Islet of Langerhans (tissue), 1 donor: ENCODE results near the gene DCTD.
"Not testable (repeated sequence)": the region's sequence is repeated elsewhere in the genome, so short reads cannot be mapped to it uniquely, and the experiment has no call there.

Experiments
- FAIRE-seq: peaks from one replicate; lab custom pipeline; 2011; peaks lifted over from hg19 to GRCh38; lab: Jason Lieb, UNC

Gene DCTD

GRCh38 chr4:182920676-182921075 is 3.5 kb upstream of the DCTD start:
- FAIRE-seq, result no peak

GRCh38 chr4:182918791-182919302 is 1.7 kb upstream of the DCTD start:
- no peak for FAIRE-seq

- no peak for FAIRE-seq
These were observed 940 bp upstream of the DCTD start for GRCh38 chr4:182918044-182918607.

DNA sequence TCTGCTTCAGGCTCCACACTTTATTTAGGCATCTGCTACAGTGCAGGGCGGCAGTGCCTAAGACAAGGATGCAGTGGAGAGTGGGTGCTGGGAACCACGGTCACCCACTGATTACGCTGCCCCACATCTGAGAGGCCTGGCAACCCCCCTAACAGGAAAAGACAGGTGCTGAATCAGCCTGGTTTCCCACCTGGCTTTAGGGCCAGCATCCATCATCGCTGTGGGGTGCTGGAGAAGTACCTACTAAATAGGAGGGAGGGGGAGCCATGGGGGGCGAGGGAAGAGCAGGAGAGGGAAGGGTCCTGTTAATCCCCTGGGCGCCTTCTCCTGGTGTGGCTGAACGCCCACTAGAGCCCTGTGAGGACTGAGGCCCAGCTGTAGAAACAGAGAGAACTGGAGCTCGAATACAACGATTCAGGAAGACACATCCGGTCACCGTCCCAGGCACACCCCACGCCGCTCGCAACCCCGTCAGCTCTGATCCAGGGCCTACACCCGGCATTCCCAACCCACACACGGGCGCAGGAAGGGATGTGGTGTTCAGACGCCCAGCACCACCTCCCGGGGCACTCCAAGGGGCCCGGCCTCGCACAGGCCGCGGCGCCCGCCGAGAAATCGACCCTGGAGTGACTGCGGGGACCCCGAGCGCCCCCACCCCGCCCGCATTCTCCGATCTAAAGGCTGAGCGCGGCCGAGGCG is 554 bp downstream of the DCTD start:
- no peak for FAIRE-seq

GRCh38 chr4:182914357-182914756 is 2.8 kb downstream of the DCTD start:
- FAIRE-seq, result no peak

GRCh38 chr4:182913621-182914020 is 3.6 kb downstream of the DCTD start:
- FAIRE-seq, result no peak

DNA sequence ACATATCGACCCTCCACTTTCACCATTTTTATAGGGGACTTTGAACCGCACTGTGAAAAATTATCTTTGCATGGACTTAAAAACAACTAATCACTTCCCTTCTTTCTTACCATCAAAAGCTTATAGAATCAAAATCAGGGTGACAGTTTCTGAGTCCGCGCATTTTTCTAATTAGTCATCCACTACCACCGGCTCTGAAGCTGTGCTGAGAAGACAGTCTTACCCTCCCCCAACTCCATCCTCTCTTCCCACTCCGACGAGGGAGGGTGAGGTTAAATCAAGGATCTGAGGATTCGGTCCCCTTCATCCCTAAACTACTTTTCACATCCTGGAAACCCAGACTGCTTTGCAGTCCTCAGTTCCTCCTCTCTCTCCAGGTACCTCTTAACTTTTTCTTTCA is 4.2 kb downstream of the DCTD start:
- no peak for FAIRE-seq

DNA sequence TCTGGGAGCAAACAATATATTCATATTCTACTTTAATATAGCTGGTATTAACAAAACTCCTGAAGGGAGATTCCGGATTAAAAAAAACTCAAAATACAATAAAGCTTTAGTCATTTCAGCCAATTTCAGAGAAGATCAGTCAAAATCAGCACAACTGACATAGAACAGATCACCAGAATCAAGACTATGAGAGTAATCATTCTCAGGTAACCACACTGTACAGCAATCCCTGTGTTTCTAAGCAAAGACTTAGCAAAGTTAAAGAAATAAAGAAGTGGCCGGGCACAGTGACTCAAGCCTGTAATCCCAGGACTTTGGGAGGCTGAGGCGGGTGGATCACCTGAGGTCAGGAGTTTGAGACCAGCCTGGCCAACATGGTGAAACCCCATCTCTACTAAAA is 9.1 kb downstream of the DCTD start:
- no peak for FAIRE-seq

GRCh38 chr4:182907396-182907795 is 9.8 kb downstream of the DCTD start:
- FAIRE-seq, result no peak

- no peak for FAIRE-seq
These were observed 10.4 kb downstream of the DCTD start for GRCh38 chr4:182906786-182907185.

- FAIRE-seq, result no peak
These were observed 12.1 kb downstream of the DCTD start for GRCh38 chr4:182905038-182905437.

DNA sequence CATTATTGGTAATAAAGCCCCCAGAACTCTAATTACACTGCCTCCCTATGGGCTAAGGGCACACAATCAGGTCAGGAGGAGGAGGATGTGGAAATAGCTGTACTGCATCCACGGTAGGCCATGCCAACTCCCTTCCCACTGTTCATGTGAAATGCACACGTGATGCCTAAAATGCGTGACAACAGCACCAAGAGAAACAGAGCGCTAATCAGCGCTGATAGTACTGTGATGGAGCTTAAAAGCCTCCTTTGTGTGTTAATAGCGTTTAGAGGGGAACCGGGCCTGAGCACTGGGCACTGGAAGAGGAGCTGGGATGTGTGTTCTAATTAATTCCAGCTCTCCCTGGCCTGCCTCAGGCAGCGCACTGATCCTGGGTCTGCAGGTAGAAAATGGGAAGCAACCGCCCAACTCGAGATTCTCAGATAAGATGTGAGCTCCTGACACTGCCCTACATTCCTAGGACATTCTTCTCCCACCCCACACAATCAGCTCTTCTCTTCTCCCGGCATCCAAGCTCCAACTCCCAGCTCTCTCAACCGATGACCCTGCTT is 12.9 kb downstream of the DCTD start:
- no peak for FAIRE-seq

- no peak for FAIRE-seq
These were observed 14.2 kb downstream of the DCTD start for GRCh38 chr4:182903013-182903412.

DNA sequence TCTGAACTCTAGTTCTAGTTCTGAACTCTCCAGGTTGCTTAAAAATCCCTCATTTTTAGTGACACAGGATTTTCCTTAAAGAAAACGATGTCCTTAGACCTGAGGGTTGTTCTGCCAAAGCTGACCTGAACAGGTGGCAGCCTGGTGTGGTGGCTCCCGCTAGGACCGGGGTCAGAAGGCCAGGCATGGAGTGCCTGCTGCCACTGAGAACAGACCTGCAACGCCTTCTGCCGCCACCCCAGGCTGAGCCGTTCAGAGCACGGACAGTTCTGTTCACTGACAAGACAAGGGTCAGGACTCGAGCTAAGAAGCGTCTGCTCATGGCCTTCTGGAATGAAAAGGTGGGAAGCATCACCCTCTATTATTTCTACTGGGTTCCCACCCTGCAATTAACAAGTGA is 15.8 kb downstream of the DCTD start:
- FAIRE-seq, result no peak

DNA sequence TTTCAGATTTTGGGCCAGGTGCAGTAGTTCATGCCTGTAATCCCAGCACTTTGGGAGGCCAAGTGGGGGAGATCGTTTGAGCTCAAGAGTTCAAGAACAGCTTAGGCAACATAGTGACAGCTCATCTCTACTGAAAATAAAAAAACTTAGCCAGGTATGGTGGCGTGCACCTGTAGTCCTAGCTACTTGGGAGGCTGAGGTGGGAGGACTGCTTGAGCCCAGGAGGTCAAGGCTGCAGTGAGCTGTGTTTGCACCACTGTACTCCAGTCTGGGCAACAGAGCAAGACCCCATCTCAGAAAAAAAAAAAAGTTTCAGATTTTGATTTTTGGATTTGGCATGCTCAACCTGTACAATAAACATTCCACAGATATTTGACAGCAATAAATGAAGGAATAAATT is 17.2 kb downstream of the DCTD start:
- FAIRE-seq, result not testable (repeated sequence)

DNA sequence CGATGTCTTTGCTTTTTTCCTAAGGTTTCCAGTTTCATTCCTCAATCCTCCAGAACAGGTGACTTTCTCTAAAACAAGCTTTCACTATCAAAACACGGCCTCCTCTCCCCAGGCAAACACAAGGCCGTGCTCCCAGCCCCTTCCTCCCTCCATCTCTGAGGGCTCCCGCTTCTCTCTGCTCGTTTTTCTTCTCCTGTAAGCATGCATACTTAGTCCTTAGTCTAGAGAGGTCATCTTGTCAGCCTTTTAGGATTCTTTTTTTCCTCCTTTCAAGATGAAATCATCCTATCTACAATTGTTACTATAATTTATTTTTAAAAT is 18.7 kb downstream of the DCTD start:
- FAIRE-seq, result no peak

GRCh38 chr4:182897601-182898478 is 19.3 kb downstream of the DCTD start:
- FAIRE-seq, result no peak

- no peak for FAIRE-seq
These were observed 20.8 kb downstream of the DCTD start for GRCh38 chr4:182896421-182896820.

DNA sequence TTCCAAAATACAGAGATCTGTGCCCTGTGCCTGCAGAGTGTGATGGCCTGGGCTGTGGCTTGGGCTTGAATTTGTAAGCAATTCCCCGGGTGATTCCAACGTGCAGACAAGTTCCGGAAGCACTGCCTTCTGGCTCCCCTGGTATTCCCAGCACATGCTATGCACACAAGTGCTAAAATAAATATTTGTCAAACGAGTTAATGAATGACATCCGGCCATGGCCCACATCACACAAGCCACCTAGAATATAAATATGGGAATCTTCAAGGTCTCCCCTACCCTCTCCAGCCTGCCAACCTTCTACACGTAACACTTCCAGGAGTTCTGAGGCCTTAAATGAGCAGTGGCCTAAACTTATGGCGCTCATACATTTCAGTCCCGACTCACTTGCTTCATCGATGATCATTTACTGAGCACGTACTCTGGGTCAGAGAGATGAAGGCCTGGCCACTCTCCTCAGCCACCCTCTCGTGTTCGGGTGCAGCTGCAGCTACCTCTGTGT is 21.3 kb downstream of the DCTD start:
- FAIRE-seq, result no peak

- no peak for FAIRE-seq
These were observed 22.4 kb downstream of the DCTD start for GRCh38 chr4:182894681-182895275.

GRCh38 chr4:182893474-182894080 is 23.6 kb downstream of the DCTD start:
- FAIRE-seq, result no peak

- FAIRE-seq, result no peak
These were observed 24.1 kb downstream of the DCTD start for GRCh38 chr4:182893047-182893446.
